ENCODE results near the gene IDS.

DNA sequence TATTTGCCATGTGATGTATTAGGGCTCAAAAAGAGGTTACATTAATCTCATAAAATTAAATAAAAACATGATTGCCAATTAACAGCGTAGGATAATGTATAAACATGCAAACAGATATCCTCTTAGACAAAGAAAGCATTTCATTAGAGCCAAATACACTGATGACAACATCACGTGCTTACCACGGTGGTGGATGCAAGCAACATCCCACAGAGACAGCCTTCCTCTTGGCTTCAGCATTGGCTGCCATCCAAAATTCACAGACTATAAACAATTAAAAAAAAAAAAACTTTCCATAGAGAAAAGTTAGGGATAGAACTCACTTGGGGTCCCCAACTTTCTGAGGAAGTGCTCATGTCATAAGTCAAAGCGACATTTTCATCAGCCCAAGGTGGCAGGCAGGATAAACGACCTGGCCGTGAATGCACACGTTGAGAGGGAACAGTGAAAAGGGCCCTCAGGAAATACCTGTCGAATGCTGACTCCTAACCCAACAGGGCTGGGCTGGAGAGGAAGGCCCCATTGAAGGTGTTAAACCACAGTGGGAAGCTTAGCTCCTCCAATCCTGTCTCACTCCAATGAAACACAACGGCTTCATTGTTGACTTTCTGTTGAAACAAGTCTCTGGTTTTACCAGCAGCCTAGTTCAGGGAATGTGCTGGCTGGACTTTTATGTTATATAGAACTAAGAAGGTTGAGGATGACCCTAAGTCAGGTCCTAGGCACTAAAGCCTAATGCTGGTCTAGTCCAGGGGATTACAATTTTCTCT is 48.4 kb downstream of the IDS start:
- TF ChIP-seq POLR2AphosphoS5 (IDR thresholded peaks at IDR 0.05; ENCODE audit: low read depth, low read length), result no peak
- TF ChIP-seq TAF1 (IDR thresholded peaks at IDR 0.05; ENCODE audit: borderline replicate concordance, insufficient read depth, low read length), result no peak
- no peak for TF ChIP-seq SIN3A (IDR thresholded peaks at IDR 0.05; ENCODE audit: borderline replicate concordance, insufficient read depth, low read length)
- TF ChIP-seq, protein P1, sequence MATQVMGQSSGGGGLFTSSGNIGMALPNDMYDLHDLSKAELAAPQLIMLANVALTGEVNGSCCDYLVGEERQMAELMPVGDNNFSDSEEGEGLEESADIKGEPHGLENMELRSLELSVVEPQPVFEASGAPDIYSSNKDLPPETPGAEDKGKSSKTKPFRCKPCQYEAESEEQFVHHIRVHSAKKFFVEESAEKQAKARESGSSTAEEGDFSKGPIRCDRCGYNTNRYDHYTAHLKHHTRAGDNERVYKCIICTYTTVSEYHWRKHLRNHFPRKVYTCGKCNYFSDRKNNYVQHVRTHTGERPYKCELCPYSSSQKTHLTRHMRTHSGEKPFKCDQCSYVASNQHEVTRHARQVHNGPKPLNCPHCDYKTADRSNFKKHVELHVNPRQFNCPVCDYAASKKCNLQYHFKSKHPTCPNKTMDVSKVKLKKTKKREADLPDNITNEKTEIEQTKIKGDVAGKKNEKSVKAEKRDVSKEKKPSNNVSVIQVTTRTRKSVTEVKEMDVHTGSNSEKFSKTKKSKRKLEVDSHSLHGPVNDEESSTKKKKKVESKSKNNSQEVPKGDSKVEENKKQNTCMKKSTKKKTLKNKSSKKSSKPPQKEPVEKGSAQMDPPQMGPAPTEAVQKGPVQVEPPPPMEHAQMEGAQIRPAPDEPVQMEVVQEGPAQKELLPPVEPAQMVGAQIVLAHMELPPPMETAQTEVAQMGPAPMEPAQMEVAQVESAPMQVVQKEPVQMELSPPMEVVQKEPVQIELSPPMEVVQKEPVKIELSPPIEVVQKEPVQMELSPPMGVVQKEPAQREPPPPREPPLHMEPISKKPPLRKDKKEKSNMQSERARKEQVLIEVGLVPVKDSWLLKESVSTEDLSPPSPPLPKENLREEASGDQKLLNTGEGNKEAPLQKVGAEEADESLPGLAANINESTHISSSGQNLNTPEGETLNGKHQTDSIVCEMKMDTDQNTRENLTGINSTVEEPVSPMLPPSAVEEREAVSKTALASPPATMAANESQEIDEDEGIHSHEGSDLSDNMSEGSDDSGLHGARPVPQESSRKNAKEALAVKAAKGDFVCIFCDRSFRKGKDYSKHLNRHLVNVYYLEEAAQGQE (IDR thresholded peaks at IDR 0.05; ENCODE audit: insufficient read depth in 1 of 2, low read depth in 2 of 2, low read length in 2 of 2), result no peak
- TF ChIP-seq FOXP2 (optimal IDR thresholded peaks at IDR 0.05; ENCODE audit: borderline replicate concordance, extremely low read depth, extremely low read length, insufficient read depth), result no peak

Data from PFSK-1 (cell line).